Osteocyte (in vitro differentiated cells): Measurements from ENCODE around the gene HEXIM1. TPM values are rescaled to one million over a fixed set of nuclear protein-coding genes. Genes with fewer than 3 reads are reported as not detected.

Experiments
- DNase-seq: peaks from one replicate; pipeline ENCODE4 v3.0.0; 2021; ENCODE audit warnings: mixed read lengths; ENCODE audit not compliant: unreplicated experiment; ENCODE audit errors: extremely low spot score
- H3K27ac Mint-ChIP-seq: one replicate; pipeline ENCODE4 v1.8.0; 2021; ENCODE audit warnings: mild to moderate bottlenecking, mixed read lengths; ENCODE audit not compliant: unreplicated experiment
- H3K27me3 Mint-ChIP-seq: one replicate; pipeline ENCODE4 v1.8.0; 2021; ENCODE audit warnings: mixed read lengths; ENCODE audit not compliant: unreplicated experiment
- H3K36me3 Mint-ChIP-seq: one replicate; pipeline ENCODE4 v1.8.0; 2021; ENCODE audit warnings: mixed read lengths; ENCODE audit not compliant: unreplicated experiment
- H3K4me1 Mint-ChIP-seq: one replicate; pipeline ENCODE4 v1.8.0; 2021; ENCODE audit warnings: mixed read lengths; ENCODE audit not compliant: unreplicated experiment
- H3K4me3 Mint-ChIP-seq: one replicate; pipeline ENCODE4 v1.8.0; 2021; ENCODE audit warnings: mild to moderate bottlenecking, moderate library complexity, mixed read lengths; ENCODE audit not compliant: unreplicated experiment
- H3K9me3 Mint-ChIP-seq: one replicate; pipeline ENCODE4 v1.8.0; 2021; ENCODE audit warnings: mixed read lengths; ENCODE audit not compliant: unreplicated experiment
- CTCF ChIP-seq: fragments of 200-600 bp; sonication (generic); IDR thresholded peaks from 2 replicates; pipeline ENCODE4 v1.5.0; 2021; ENCODE audit warnings: antibody characterized with exemption, mild to moderate bottlenecking, moderate library complexity
- total RNA-seq: library from RNA; stranded (reverse); gene quantifications from 2 replicates; pipeline ENCODE4 v1.2.1, GENCODE V29; 2021

Gene HEXIM1
- total RNA-seq, 1 donor from 2014 or later: 44.5 TPM

- DNase-seq: no peak
- TF ChIP-seq CTCF: no peak
- Mint-ChIP-seq H3K27me3 (no peaks in the 10 kb centered on the region), H3K4me1 (peaks cover 38% of the 10 kb centered on the region), H3K4me3 (peak overlapping the region; percentile 99), H3K9me3 (no peaks in the 10 kb centered on the region), H3K36me3 (peaks cover 3% of the 10 kb centered on the region), H3K27ac (peak overlapping the region; percentile 99)
Measured at GRCh38 chr17:45162025-45162687, 13.9 kb downstream of the HEXIM1 start.

- TF ChIP-seq CTCF: no peak
- DNase-seq: no peak
- H3K4me3 Mint-ChIP-seq: no peak overlapping the region
- peaks cover 20% of the 10 kb centered on the region for H3K4me1 Mint-ChIP-seq
- H3K27me3 Mint-ChIP-seq: no peaks in the 10 kb centered on the region
- H3K27ac Mint-ChIP-seq: no peak overlapping the region
- peaks cover 2% of the 10 kb centered on the region for H3K36me3 Mint-ChIP-seq
- no peaks in the 10 kb centered on the region for H3K9me3 Mint-ChIP-seq
Measured at GRCh38 chr17:45164734-45165269, 16.5 kb downstream of the HEXIM1 start.

GRCh38 chr17:45168991-45169752, 20.9 kb downstream of the HEXIM1 start:
- no peaks in the 10 kb centered on the region for H3K36me3 Mint-ChIP-seq
- no peak overlapping the region for H3K4me3 Mint-ChIP-seq
- no peaks in the 10 kb centered on the region for H3K27me3 Mint-ChIP-seq
- peaks cover 40% of the 10 kb centered on the region for H3K4me1 Mint-ChIP-seq
- H3K27ac Mint-ChIP-seq: peak overlapping the region; percentile 99
- DNase-seq: no peak
- H3K9me3 Mint-ChIP-seq: no peaks in the 10 kb centered on the region
- TF ChIP-seq CTCF: no peak

GRCh38 chr17:45170280-45170930, 22.1 kb downstream of the HEXIM1 start:
- Mint-ChIP-seq H3K9me3 (no peaks in the 10 kb centered on the region), H3K36me3 (no peaks in the 10 kb centered on the region), H3K27ac (peak overlapping the region; percentile 99), H3K27me3 (no peaks in the 10 kb centered on the region), H3K4me3 (peak overlapping the region; percentile 69), H3K4me1 (peaks cover 34% of the 10 kb centered on the region)
- TF ChIP-seq CTCF: no peak
- DNase-seq: no peak

GRCh38 chr17:45170931-45171337, 22.7 kb downstream of the HEXIM1 start:
- no peak for TF ChIP-seq CTCF
- no peak for DNase-seq
- peak overlapping the region; percentile 99 for H3K27ac Mint-ChIP-seq
- no peaks in the 10 kb centered on the region for H3K27me3 Mint-ChIP-seq
- H3K36me3 Mint-ChIP-seq: no peaks in the 10 kb centered on the region
- peaks cover 37% of the 10 kb centered on the region for H3K4me1 Mint-ChIP-seq
- H3K9me3 Mint-ChIP-seq: no peaks in the 10 kb centered on the region
- peak overlapping the region; percentile 69 for H3K4me3 Mint-ChIP-seq
